ENCODE data around the gene LPIN2.

DNA sequence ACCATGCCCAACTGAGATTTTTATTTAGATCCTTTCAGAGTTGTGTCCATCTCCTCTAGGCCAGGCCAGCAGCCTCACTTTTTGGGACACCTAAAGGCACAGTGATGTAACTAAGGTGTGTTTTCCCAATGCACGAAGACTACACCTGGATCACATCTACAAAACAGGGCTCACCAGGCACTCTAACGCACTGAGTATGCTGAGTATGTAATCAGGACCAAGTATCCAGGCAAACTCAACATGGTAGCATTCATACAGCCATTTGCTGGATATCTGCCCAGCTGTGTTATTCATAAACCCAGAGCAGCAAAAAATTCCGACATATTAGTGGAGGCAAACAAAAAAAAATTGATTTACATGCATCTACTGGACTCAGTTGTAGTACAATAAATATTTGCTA, 33.8 kb downstream of the LPIN2 start:
- TF ChIP-seq, protein P1, sequence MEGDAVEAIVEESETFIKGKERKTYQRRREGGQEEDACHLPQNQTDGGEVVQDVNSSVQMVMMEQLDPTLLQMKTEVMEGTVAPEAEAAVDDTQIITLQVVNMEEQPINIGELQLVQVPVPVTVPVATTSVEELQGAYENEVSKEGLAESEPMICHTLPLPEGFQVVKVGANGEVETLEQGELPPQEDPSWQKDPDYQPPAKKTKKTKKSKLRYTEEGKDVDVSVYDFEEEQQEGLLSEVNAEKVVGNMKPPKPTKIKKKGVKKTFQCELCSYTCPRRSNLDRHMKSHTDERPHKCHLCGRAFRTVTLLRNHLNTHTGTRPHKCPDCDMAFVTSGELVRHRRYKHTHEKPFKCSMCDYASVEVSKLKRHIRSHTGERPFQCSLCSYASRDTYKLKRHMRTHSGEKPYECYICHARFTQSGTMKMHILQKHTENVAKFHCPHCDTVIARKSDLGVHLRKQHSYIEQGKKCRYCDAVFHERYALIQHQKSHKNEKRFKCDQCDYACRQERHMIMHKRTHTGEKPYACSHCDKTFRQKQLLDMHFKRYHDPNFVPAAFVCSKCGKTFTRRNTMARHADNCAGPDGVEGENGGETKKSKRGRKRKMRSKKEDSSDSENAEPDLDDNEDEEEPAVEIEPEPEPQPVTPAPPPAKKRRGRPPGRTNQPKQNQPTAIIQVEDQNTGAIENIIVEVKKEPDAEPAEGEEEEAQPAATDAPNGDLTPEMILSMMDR (IDR thresholded peaks at IDR 0.05), result no peak
- no peak for TF ChIP-seq POLR2A (IDR thresholded peaks at IDR 0.05)

Data from lower leg skin (tissue), 3 donors.